IMR-90 (cell line): Measurements from ENCODE around the gene BTBD10. TPM values are rescaled to one million over a fixed set of nuclear protein-coding genes. Genes with fewer than 3 reads are reported as not detected.

Experiments used
- ATAC-seq: fragments of 200-7000 bp; cut with Tn5 transposase; 2 replicates; pipeline ENCODE4 v1.9.1; 2020; ENCODE audit warnings: low read depth, mild to moderate bottlenecking, moderate library complexity
- BruUV-seq: library from RNA; stranded (reverse); fragments of 400-500 nt; replicated peaks from 2 replicates; lab custom pipeline; 2021; lab: Mats Ljungman, UMichigan
- CTCF ChIA-PET: fragments of 300-600 bp; formaldehyde crosslinking; extraction: SDS; loops from one replicate; lab custom pipeline; 2021; ENCODE audit warnings: antibody characterized with exemption; lab: Yijun Ruan, JAX
- POLR2A ChIA-PET: fragments of 300-600 bp; sonication (Branson Sonifier 250); formaldehyde crosslinking; loops from one replicate; lab custom pipeline; 2022; ENCODE audit warnings: antibody characterized with exemption; ENCODE audit not compliant: unreplicated experiment; lab: Charles Lee
- DNase-seq: peaks from one replicate; pipeline ENCODE4 v3.0.0; 2013
- H2AFZ ChIP-seq: replicated peaks from 2 replicates; pipeline ENCODE3; 2013; ENCODE audit warnings: low read length, mild to moderate bottlenecking; ENCODE audit not compliant: poor library complexity
- H2AK5ac ChIP-seq: 2 replicates; pipeline ENCODE4 v1.6.1; 2013; ENCODE audit warnings: low read depth, low read length, inconsistent platforms
- H2AK9ac ChIP-seq: replicated peaks from 2 replicates; pipeline ENCODE3; 2013; ENCODE audit warnings: mild to moderate bottlenecking, low read depth, low read length, moderate library complexity; ENCODE audit not compliant: poor library complexity
- H2BK120ac ChIP-seq: 2 replicates; pipeline ENCODE4 v1.6.1; 2013; ENCODE audit warnings: low read depth, low read length, inconsistent platforms
- H2BK15ac ChIP-seq: 3 replicates; pipeline ENCODE4 v1.6.1; 2013; ENCODE audit warnings: low read depth, low read length, inconsistent platforms
- H2BK20ac ChIP-seq: 2 replicates; pipeline ENCODE4 v1.6.1; 2013; ENCODE audit warnings: low read depth, mild to moderate bottlenecking, inconsistent platforms, low read length, moderate library complexity
- H2BK5ac ChIP-seq: 2 replicates; pipeline ENCODE4 v1.6.1; 2013; ENCODE audit warnings: mild to moderate bottlenecking, low read depth, low read length, inconsistent platforms; ENCODE audit not compliant: poor library complexity, severe bottlenecking
- H3K14ac ChIP-seq: replicated peaks from 2 replicates; pipeline ENCODE4 v1.6.1; 2013; ENCODE audit warnings: low read depth, low read length, inconsistent platforms
- H3K18ac ChIP-seq: 2 replicates; pipeline ENCODE4 v1.6.1; 2013; ENCODE audit warnings: low read depth, low read length, control low read depth
- H3K23ac ChIP-seq: 2 replicates; pipeline ENCODE4 v1.6.1; 2013; ENCODE audit warnings: low read depth, low read length, inconsistent platforms
- H3K27ac ChIP-seq: 2 replicates; pipeline ENCODE4 v1.5.1; 2013; ENCODE audit warnings: mild to moderate bottlenecking, control low read depth, low read length; ENCODE audit not compliant: insufficient read depth
- H3K27me3 ChIP-seq: 2 replicates; pipeline ENCODE4 v1.6.1; 2013; ENCODE audit warnings: low read length; ENCODE audit not compliant: control insufficient read depth, insufficient read depth
- H3K36me3 ChIP-seq: 2 replicates; pipeline ENCODE4 v1.6.1; 2013; ENCODE audit warnings: low read length, mixed read lengths; ENCODE audit not compliant: control insufficient read depth, insufficient read depth
- H3K4ac ChIP-seq: 2 replicates; pipeline ENCODE4 v1.6.1; 2013; ENCODE audit warnings: low read depth, low read length, inconsistent platforms
- H3K4me1 ChIP-seq: 2 replicates; pipeline ENCODE4 v1.6.1; 2013; ENCODE audit warnings: low read length, mixed read lengths; ENCODE audit not compliant: control insufficient read depth, insufficient read depth
- H3K4me2 ChIP-seq: 2 replicates; pipeline ENCODE4 v1.6.1; 2013; ENCODE audit warnings: low read depth, mild to moderate bottlenecking, control low read depth, low read length, moderate library complexity
- H3K4me3 ChIP-seq: 2 replicates; pipeline ENCODE4 v1.5.1; 2013; ENCODE audit warnings: low read depth, mild to moderate bottlenecking, control low read depth, low read length, moderate library complexity; ENCODE audit not compliant: insufficient read depth
- H3K56ac ChIP-seq: 2 replicates; pipeline ENCODE4 v1.6.1; 2013; ENCODE audit warnings: low read length, inconsistent platforms; ENCODE audit not compliant: insufficient read depth; ENCODE audit errors: extremely low read depth
- H3K79me1 ChIP-seq, 2 experiments: 2 replicates each; pipeline ENCODE4 v1.6.1; 2013; ENCODE audit warnings: low read length in 2 of 2, inconsistent platforms in 1 of 2, low read depth in 1 of 2
- H3K9ac ChIP-seq: 2 replicates; pipeline ENCODE4 v1.6.1; 2013; ENCODE audit warnings: low read depth, low read length, control low read depth
- H3K9me1 ChIP-seq: 2 replicates; pipeline ENCODE4 v1.6.1; 2013; ENCODE audit warnings: low read length, inconsistent platforms; ENCODE audit not compliant: insufficient read depth
- H3K9me3 ChIP-seq: 2 replicates; pipeline ENCODE4 v1.6.1; 2013; ENCODE audit warnings: low read length; ENCODE audit not compliant: control insufficient read depth, insufficient read depth
- H4K20me1 ChIP-seq: 2 replicates; pipeline ENCODE4 v1.6.1; 2013; ENCODE audit warnings: low read length, inconsistent platforms; ENCODE audit not compliant: insufficient read depth
- H4K5ac ChIP-seq: 2 replicates; pipeline ENCODE4 v1.6.1; 2013; ENCODE audit warnings: mild to moderate bottlenecking, low read depth, low read length, control low read depth
- H4K8ac ChIP-seq, 2 experiments: 2 replicates each; pipeline ENCODE4 v1.6.1; 2013; ENCODE audit warnings: low read depth in 2 of 2, low read length in 2 of 2, control low read depth in 1 of 2, inconsistent platforms in 1 of 2
- H4K91ac ChIP-seq: 2 replicates; pipeline ENCODE4 v1.6.1; 2013; ENCODE audit warnings: low read depth, low read length, inconsistent platforms; ENCODE audit not compliant: insufficient read depth
- MAZ ChIP-seq: IDR thresholded peaks from 2 replicates; pipeline ENCODE4 v1.6.1; 2012; ENCODE audit warnings: low read depth, mild to moderate bottlenecking, low read length, improper control_type of control experiment, moderate library complexity, borderline replicate concordance
- MXI1 ChIP-seq: IDR thresholded peaks from 2 replicates; pipeline ENCODE4 v1.6.1; 2012; ENCODE audit warnings: low read depth, mild to moderate bottlenecking, low read length, moderate library complexity, borderline replicate concordance
- WGBS, 2 experiments: methylation state at CpG; one replicate each; pipeline versions ENCODE4 v1.1.5 to v1.1.7; 2013; ENCODE audit warnings: missing lambda C conversion rate in 2 of 2; ENCODE audit not compliant: insufficient read length in 1 of 2; ENCODE audit errors: extremely low coverage in 2 of 2; 5-methylcytosine and 5-hydroxymethylcytosine counted together
- dilution Hi-C: fragments of 300-500 bp; cut with HindIII; formaldehyde crosslinking; loops from one replicate; pipeline ENCODE4 v1.14.3; 2018; ENCODE audit warnings: low sequenced_read_pairs; ENCODE audit not compliant: unreplicated experiment
- in situ Hi-C: fragments of 300-500 bp; cut with MboI; formaldehyde crosslinking; loops from 3 replicates; pipeline ENCODE4 v1.14.3; 2019; ENCODE audit warnings: low sequenced_read_pairs, inconsistent platforms, mixed read lengths
- intact Hi-C: fragments of 100-400 bp; cut with micrococcal nuclease; formaldehyde crosslinking; loops from 2 replicates; pipeline ENCODE4 v1.10.0; 2022
- polyA plus RNA-seq, 3 experiments: library from polyadenylated mRNA; depleted of rRNA; stranded (reverse); fragments of >200 nt; gene quantifications; 2 replicates each; pipeline ENCODE4 v1.2.3, GENCODE V29; 2012; ENCODE audit warnings: low replicate concordance in 1 of 3
- total RNA-seq: library from RNA; depleted of rRNA; stranded (reverse); fragments of >200 nt; gene quantifications from 2 replicates; pipeline ENCODE4 v1.2.3, GENCODE V29; 2012

Gene BTBD10
- total and polyA plus RNA-seq, 2 of the 4 experiments (the other 2 are of a cell fraction): 32.5 to 59.9 TPM

DNA sequence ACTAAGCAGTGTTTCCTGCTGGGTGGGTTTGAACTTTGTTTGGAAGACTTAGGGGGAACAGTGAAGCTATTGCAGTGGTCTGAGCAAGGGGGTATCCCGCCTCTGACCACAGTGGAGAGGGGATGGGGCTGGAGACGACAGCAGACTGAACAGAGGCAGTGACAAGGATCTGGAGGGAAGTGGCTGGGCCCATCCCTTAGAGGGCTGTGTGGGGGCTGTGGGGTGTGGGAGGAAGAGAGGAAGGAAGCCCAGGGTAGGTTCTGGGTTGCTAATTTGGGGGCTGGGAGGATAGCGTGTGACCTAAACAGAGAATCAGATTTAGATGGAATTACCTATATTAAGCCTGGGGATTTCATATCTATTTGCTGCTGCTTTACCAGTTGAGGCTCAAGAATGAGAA is 114.7 kb downstream of the BTBD10 start:
- ChIA-PET CTCF (no interaction called here), POLR2A (no interaction called here)
- H3K36me3 ChIP-seq: no peaks in the 10 kb centered on the region
- H3K4me2 ChIP-seq: no peak overlapping the region
- ATAC-seq (no peak), DNase-seq (no peak)
- no peak overlapping the region for H2AK9ac ChIP-seq
- no TSS peak for BruUV-seq
- intact Hi-C loops: no loop called here
- H3K9ac ChIP-seq: no peak overlapping the region
- H3K27me3 ChIP-seq: no peaks in the 10 kb centered on the region
- H3K79me1 ChIP-seq: peaks cover 4 to 31% of the 10 kb centered on the region in 2 experiments; a peak in 3 of 4 replicates
- H3K18ac ChIP-seq: no peak overlapping the region
- no peak overlapping the region for H3K14ac ChIP-seq
- no peaks in the 10 kb centered on the region for H3K9me3 ChIP-seq
- H4K5ac ChIP-seq: no peak overlapping the region
- H3K4me1 ChIP-seq: peaks cover 2% of the 10 kb centered on the region; the same call in 1 of the 2 replicates
- H2BK120ac ChIP-seq: no peak overlapping the region
- in situ Hi-C loops: loop anchor here (25.0 kb wide), 1 partner anchor 1036 kb away; no protein-coding TSS in a partner anchor
- H4K8ac ChIP-seq: no peak overlapping the region
- H4K91ac ChIP-seq: no peak overlapping the region
- dilution Hi-C loops: no loop called here
- no peak overlapping the region for H3K23ac ChIP-seq
- H3K56ac ChIP-seq: no peak overlapping the region
- no peak overlapping the region for H2AFZ ChIP-seq
- no peak overlapping the region for H2AK5ac ChIP-seq
- no peak overlapping the region for H3K4ac ChIP-seq
- peaks cover 10% of the 10 kb centered on the region for H3K9me1 ChIP-seq
- H2BK15ac ChIP-seq: no peak overlapping the region
- H2BK20ac ChIP-seq: no peak overlapping the region
- no peaks in the 10 kb centered on the region; the same call in 1 of the 2 replicates for H4K20me1 ChIP-seq
- H3K4me3 ChIP-seq: no peak overlapping the region
- TF ChIP-seq MAZ: no peak
- no peak for TF ChIP-seq MXI1
- H2BK5ac ChIP-seq: no peak overlapping the region
- no peak overlapping the region for H3K27ac ChIP-seq
- WGBS, 2 experiments: 82% methylated on average over 3 of the region's 3 CpGs; no CpG with 5 or more reads in 1 of the 2 experiments
